Measurements from ENCODE around the gene AHR.
"Not testable (repeated sequence)": the region's sequence is repeated elsewhere in the genome, so short reads cannot be mapped to it uniquely, and the experiment has no call there.

AHR gene

DNA sequence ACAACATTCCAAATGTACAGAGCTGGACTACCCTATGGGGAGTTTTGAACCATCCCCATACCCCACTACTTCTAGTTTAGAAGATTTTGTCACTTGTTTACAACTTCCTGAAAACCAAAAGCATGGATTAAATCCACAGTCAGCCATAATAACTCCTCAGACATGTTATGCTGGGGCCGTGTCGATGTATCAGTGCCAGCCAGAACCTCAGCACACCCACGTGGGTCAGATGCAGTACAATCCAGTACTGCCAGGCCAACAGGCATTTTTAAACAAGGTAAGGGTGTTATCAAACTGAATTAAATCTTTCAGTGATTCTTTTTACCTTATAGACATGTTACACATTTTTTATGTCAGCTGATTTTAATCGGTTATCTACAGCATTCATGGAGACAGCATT lies 41.5 kb downstream of the AHR start:
- no peak for DNase-seq (ENCODE audit: low read depth in 2 of 2)

- no peak for DNase-seq (ENCODE audit: low read depth in 2 of 2)
These were observed 42.2 kb downstream of the AHR start for GRCh38 chr7:17340655-17341054.

DNA sequence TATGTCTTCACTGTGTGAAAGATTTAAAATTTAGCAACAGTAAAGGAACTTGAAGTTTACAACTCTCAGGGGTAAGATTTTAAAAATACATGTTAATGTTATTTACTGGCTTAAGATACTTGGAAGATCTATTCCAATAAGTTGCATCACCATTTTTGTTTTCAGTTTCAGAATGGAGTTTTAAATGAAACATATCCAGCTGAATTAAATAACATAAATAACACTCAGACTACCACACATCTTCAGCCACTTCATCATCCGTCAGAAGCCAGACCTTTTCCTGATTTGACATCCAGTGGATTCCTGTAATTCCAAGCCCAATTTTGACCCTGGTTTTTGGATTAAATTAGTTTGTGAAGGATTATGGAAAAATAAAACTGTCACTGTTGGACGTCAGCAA lies 44.3 kb downstream of the AHR start:
- DNase-seq (ENCODE audit: low read depth in 2 of 2) = no peak

DNA sequence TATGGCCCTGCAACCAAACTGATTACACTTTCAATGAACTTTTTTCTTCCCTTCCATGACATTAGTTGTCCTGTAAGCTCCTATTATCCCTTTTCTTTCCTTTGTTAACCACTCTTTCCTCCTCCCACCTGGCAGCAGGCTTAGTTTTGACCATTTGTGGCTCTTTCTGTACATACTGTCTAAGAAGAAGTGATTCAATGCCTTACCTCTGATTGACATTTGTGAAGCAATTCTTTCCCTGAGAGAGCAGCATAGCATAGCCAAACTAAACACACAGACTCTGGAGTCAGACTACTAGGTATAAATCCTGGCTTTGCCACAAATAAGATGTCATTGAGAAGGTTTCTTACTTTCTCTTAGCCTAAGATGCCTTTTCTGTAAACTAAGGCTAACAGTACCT lies 48.9 kb downstream of the AHR start:
- no peak for DNase-seq (ENCODE audit: low read depth in 2 of 2)

- not testable (repeated sequence) for DNase-seq (ENCODE audit: low read depth in 2 of 2)
These were observed 50.5 kb downstream of the AHR start for GRCh38 chr7:17348932-17349331.

DNA sequence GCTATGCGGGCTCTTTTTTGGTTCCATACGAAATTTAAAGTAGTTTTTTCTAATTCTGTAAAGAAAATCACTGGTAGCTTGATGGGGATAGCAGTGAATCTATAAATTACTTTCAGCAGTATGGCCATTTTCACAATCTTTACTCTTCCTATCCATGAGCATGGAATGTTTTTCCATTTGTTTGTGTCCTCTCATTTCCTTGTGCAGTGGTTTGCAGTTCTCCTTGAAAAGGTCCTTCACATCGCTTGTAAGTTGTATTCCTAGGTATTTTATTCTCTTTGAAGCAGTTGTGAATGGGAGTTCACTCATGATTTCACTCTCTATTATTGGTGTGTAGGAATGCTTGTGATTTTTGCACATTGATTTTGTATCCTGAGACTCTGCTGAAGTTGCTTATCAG lies 51.9 kb downstream of the AHR start:
- not testable (repeated sequence) for DNase-seq (ENCODE audit: low read depth in 2 of 2)

DNA sequence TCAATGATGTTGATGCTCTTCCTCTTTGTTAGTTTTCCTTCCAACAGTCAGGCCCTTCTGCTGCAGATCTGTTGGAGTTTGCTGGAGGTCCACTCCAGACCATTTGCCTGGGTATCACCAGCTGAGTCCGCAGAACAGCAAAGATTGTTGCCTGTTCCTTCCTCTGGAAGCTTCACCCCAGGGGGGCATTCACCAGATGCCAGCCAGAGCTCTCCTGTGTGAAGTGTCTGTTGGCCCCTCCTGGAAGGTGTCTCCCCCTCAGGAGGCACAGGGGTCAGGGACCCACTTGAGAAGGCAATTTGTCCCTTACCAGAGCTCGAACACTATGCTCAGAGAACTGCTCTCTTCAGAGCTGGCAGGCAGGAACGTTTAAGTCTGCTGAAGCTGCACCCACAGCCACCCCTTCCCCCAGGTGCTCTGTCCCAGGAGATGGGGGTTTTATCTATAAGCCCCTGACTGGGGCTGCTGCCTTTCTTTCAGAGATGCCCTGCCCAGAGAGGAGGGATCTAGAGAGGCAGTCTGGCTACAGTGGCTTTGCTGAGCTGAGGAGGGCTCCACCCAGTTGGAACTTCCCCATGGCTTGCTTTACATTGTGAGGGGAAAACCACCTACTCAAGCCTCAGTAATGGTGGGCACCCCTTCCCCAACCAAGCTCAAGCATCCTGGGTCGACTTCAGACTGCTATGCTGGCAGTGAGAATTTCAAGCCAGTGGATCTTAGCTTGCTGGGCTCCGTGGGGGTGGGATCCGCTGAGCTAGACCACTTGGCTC lies 55.4 kb downstream of the AHR start:
- not testable (repeated sequence) for DNase-seq (ENCODE audit: low read depth in 2 of 2)

- no peak for DNase-seq (ENCODE audit: low read depth in 2 of 2)
These were observed 56.0 kb downstream of the AHR start for GRCh38 chr7:17354473-17354872.

- no peak for DNase-seq (ENCODE audit: low read depth in 2 of 2)
These were observed 56.6 kb downstream of the AHR start for GRCh38 chr7:17355050-17355449.

GRCh38 chr7:17357952-17358351 lies 59.5 kb downstream of the AHR start:
- DNase-seq (ENCODE audit: low read depth in 2 of 2) = no peak

- DNase-seq (ENCODE audit: low read depth in 2 of 2) = no peak
These were observed 61.2 kb downstream of the AHR start for GRCh38 chr7:17359610-17360009.

DNA sequence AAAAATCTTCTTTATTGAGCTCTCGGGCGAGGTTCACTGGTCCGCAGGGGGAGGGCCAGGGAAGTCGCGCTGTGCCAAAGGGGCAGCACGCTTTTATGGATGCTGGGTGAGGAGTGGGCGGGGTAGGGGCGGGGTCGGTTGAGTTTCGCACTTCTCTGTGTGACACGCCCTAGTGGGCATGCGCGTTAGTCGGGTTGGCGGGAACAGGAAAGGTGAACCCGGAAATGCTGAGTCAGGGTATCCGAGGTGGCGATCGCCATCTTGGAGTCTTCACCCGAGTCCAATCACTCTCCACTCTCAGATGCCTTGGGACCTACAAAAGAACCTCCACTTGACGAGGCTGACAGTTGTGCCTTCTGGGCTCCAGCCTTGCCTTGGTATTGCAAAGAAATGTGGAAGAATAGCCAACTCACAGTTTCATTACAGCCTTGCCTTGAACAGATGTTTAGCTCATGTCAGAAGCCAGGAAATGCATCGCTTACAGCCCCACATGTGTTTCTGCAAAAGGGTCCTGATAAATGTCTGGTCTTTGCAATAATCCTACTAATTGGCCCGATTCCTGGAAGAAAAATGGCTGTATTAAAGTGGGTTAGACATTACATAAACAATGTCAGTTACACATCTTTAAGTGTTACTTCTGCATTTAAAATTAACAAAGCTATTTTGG lies 64.1 kb downstream of the AHR start:
- DNase-seq (ENCODE audit: low read depth in 2 of 2) = no peak

- DNase-seq (ENCODE audit: low read depth in 2 of 2) = no peak
These were observed 66.2 kb downstream of the AHR start for GRCh38 chr7:17364671-17365070.

DNA sequence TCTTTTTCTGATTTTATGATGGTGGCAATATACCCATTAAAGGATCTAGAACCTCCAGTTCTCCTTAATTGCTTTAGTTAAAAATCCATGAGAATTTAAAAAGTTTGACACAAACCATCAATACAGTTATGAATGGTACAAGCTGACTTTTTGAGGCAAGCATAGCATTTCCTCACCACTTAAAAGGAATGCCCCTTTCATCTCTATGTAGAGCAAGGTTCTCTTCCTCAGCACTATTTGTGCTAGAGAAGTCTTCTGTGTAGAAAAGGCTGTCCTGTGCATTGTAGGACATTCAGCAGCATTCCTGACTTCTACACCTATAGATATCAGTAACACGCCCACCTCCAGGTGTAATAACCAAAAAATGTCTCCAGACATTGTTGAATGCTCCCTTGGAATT lies 67.3 kb downstream of the AHR start:
- no peak for DNase-seq (ENCODE audit: low read depth in 2 of 2)

DNA sequence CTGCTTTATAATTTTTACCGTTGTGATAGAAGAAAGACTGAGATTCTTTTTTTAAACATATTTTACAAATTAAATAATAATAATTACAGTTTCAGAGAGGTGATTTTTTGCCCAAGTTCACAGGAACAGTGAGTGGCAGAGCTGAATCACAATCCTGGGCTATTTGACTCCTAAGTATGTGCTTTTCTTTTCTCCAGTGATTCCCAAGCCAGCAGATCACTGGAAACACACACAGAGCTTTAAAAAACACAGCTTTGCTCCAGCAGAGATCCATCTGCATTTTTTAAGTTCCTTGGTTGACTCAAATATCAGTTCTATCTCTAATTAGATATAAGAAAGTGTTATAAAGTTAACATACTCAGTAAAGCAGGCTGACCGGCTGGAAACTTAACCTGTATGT lies 69.0 kb downstream of the AHR start:
- no peak for DNase-seq (ENCODE audit: low read depth in 2 of 2)

GRCh38 chr7:17368856-17369524 lies 70.5 kb downstream of the AHR start:
- no peak for DNase-seq (ENCODE audit: low read depth in 2 of 2)

DNA sequence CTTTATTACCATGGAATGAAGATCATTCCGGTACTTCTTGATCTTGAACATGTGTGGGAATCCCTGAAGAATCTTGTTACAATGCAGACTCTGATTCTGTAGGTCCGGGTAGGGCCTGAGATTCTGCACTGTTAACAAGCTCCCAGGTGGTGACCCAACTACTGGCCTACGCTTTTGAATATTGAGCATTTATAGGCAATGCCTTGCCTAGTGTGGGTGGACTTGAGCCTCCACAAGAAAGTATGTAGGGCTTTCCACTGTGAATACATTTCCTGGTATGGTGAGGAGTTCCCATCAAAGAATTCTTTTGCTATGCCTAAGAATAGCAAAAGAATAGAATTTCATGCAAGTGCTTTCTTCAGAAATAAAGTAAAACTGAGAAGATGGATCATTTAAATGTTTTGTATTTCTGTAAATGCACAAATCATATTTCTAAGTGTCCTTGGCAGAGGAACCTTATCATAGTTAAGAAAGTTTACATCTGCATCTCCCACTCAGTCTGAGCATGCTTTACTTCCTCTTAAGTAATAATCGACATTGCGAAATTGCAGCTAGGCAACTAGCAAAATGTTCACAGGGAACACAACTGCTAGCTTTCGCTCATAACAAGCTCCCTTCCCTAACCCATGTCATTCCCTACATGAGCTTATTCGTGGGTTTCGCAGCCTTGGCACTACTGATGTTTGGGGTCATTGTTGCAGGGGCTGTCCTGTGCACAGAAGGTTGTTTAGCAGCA lies 71.4 kb downstream of the AHR start:
- DNase-seq (ENCODE audit: low read depth in 2 of 2) = no peak

DNA sequence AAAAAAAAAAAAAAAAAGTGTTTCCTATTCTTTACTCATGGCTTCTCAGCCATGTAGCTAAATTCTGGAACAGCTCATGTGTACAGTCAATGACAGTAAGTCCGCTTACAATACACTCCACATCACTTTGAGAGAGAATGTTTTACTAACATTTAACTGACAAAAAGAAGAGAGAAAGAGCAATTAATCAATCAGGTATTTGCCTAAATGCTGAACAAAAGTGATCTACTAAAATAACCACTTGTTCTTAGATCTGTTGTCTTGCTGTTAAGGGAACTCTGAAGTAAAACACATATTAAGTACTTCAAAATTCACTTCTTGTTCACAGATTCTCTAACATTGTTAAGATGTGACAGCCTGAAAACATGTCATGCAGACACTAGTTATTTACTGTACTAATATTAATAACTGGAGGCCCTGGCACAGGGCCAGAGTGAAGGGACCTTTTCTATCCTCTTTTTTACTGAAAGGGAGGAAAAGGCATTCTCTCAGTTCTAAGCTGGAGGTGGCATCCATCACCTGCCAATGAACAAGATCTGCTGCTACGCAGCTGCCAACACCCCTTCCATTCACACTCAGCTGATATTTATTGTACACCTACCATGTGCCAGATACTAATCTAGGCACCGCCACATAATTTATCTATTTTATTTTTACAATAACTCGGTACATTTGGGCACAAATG lies 72.6 kb downstream of the AHR start:
- no peak for DNase-seq (ENCODE audit: low read depth in 2 of 2)

GRCh38 chr7:17371671-17372524 lies 73.4 kb downstream of the AHR start:
- DNase-seq (ENCODE audit: low read depth in 2 of 2) = no peak

GRCh38 chr7:17374157-17374556 lies 75.7 kb downstream of the AHR start:
- no peak for DNase-seq (ENCODE audit: low read depth in 2 of 2)

- DNase-seq (ENCODE audit: low read depth in 2 of 2) = no peak
These were observed 76.2 kb downstream of the AHR start for GRCh38 chr7:17374654-17375053.
